Measurements from ENCODE around the gene RPL5. TPM values are rescaled to one million over a fixed set of nuclear protein-coding genes. Genes with fewer than 3 reads are reported as not detected.
A peak's percentile ranks its signal among the peaks of the same experiment; 100 is the strongest.

Gene RPL5
- total and polyA plus RNA-seq, 9 of the 15 experiments (the other 6 are each of a cell fraction or from before 2014, with no cell fraction given): 1,467 to 4,252 (median 2,454) TPM

- TF ChIP-seq BRF2 (IDR thresholded peaks at IDR 0.05; ENCODE audit: borderline replicate concordance, insufficient read depth, insufficient read length) (no peak), ATF2 (CRISPR knock-in tag; IDR thresholded peaks at IDR 0.05) (no peak), ZNF282 (CRISPR knock-in tag; IDR thresholded peaks at IDR 0.05) (no peak), FOXP4 (CRISPR knock-in tag; IDR thresholded peaks at IDR 0.05; ENCODE audit: borderline replicate concordance) (no peak), RERE (CRISPR knock-in tag; IDR thresholded peaks at IDR 0.05; ENCODE audit: borderline replicate concordance) (0 out of 2 replicates have a peak, but pooled peaks have one; percentile 56), GABPA (tag; conservative IDR thresholded peaks at IDR 0.05; ENCODE audit: low read depth) (no peak), ZZZ3 (IDR thresholded peaks at IDR 0.05) (peak; percentile 100)
Observed at GRCh38 chr1:92831762-92832536, at the start of gene RPL5 (continued).

All from K562 (cell line).